Stimulated activated effector memory CD8-positive, alpha-beta T cell treated with anti-CD3 and anti-CD28 coated beads, Interleukin-12 subunit alpha, Interleukin-12 subunit beta, amount 100 ng/mL, for 72 hours (primary cell): ENCODE measurements around the gene EML6.
"Not testable (repeated sequence)": the region's sequence is repeated elsewhere in the genome, so short reads cannot be mapped to it uniquely, and the experiment has no call there.

ENCODE experiments used
- ATAC-seq: fragments of 150-1000 bp; cut with Tn5 transposase; 2 replicates; pipeline ENCODE4 v1.10.0; 2021
- DNase-seq, 2 donors: peaks; one replicate each; pipeline ENCODE4 v3.0.0; 2021 to 2022; ENCODE audit warnings: low spot score in 2 of 2
- H3K27ac Mint-ChIP-seq: one replicate; pipeline ENCODE4 v1.8.0; 2022; ENCODE audit warnings: mild to moderate bottlenecking, mixed read lengths
- H3K36me3 Mint-ChIP-seq: one replicate; pipeline ENCODE4 v1.8.0; 2022; ENCODE audit warnings: mild to moderate bottlenecking, mixed read lengths
- H3K4me1 Mint-ChIP-seq: one replicate; pipeline ENCODE4 v1.8.0; 2022; ENCODE audit warnings: mixed read lengths
- H3K4me3 Mint-ChIP-seq: one replicate; pipeline ENCODE4 v1.8.0; 2022; ENCODE audit warnings: mild to moderate bottlenecking, mixed read lengths
- H3K9me3 Mint-ChIP-seq: one replicate; pipeline ENCODE4 v1.8.0; 2022; ENCODE audit warnings: mixed read lengths

Gene EML6

GRCh38 chr2:54859997-54860701 is 136.7 kb downstream of the EML6 start:
- ATAC-seq = no peak

GRCh38 chr2:54862229-54862628 is 138.8 kb downstream of the EML6 start:
- ATAC-seq (no peak), DNase-seq (no peak)
- Mint-ChIP-seq H3K9me3 (no peaks in the 10 kb centered on the region), H3K27ac (no peak overlapping the region), H3K36me3 (no peaks in the 10 kb centered on the region), H3K4me1 (no peaks in the 10 kb centered on the region), H3K4me3 (no peak overlapping the region)

More at GRCh38 chr2:54859997-54860701, 136.7 kb downstream of the EML6 start:
- no peak overlapping the region for H3K27ac Mint-ChIP-seq
- DNase-seq = no peak
- H3K9me3 Mint-ChIP-seq = no peaks in the 10 kb centered on the region
- H3K4me1 Mint-ChIP-seq = no peaks in the 10 kb centered on the region
- H3K4me3 Mint-ChIP-seq = no peak overlapping the region
- no peaks in the 10 kb centered on the region for H3K36me3 Mint-ChIP-seq

GRCh38 chr2:54862742-54863141 is 139.3 kb downstream of the EML6 start:
- H3K27ac Mint-ChIP-seq = no peak overlapping the region
- no peaks in the 10 kb centered on the region for H3K4me1 Mint-ChIP-seq
- no peak for ATAC-seq
- DNase-seq = no peak
- no peaks in the 10 kb centered on the region for H3K36me3 Mint-ChIP-seq
- no peak overlapping the region for H3K4me3 Mint-ChIP-seq
- no peaks in the 10 kb centered on the region for H3K9me3 Mint-ChIP-seq

- H3K4me1 Mint-ChIP-seq = no peaks in the 10 kb centered on the region
- H3K27ac Mint-ChIP-seq = no peak overlapping the region
- no peak overlapping the region for H3K4me3 Mint-ChIP-seq
- H3K36me3 Mint-ChIP-seq = no peaks in the 10 kb centered on the region
- ATAC-seq = no peak
- DNase-seq = no peak
- no peaks in the 10 kb centered on the region for H3K9me3 Mint-ChIP-seq
Measured at GRCh38 chr2:54863660-54864059, 140.2 kb downstream of the EML6 start.

GRCh38 chr2:54864096-54864495 is 140.6 kb downstream of the EML6 start:
- no peaks in the 10 kb centered on the region for H3K9me3 Mint-ChIP-seq
- no peaks in the 10 kb centered on the region for H3K4me1 Mint-ChIP-seq
- H3K36me3 Mint-ChIP-seq = no peaks in the 10 kb centered on the region
- no peak overlapping the region for H3K27ac Mint-ChIP-seq
- no peak overlapping the region for H3K4me3 Mint-ChIP-seq
- no peak for DNase-seq
- ATAC-seq = no peak

GRCh38 chr2:54864727-54865126 is 141.3 kb downstream of the EML6 start:
- H3K4me1 Mint-ChIP-seq = no peaks in the 10 kb centered on the region
- no peak for ATAC-seq
- H3K36me3 Mint-ChIP-seq = no peaks in the 10 kb centered on the region
- no peak overlapping the region for H3K27ac Mint-ChIP-seq
- no peak overlapping the region for H3K4me3 Mint-ChIP-seq
- no peak for DNase-seq
- H3K9me3 Mint-ChIP-seq = no peaks in the 10 kb centered on the region

- no peaks in the 10 kb centered on the region for H3K4me1 Mint-ChIP-seq
- ATAC-seq = no peak
Measured at GRCh38 chr2:54866179-54866578, 142.7 kb downstream of the EML6 start.

GRCh38 chr2:54866868-54867267 is 143.4 kb downstream of the EML6 start:
- Mint-ChIP-seq H3K4me1 (no peaks in the 10 kb centered on the region), H3K36me3 (no peaks in the 10 kb centered on the region), H3K27ac (peak overlapping the region; percentile 0), H3K4me3 (no peak overlapping the region), H3K9me3 (no peaks in the 10 kb centered on the region)
- DNase-seq = no peak
- peak; percentile 26 for ATAC-seq

More at GRCh38 chr2:54866179-54866578, 142.7 kb downstream of the EML6 start:
- DNase-seq = no peak
- Mint-ChIP-seq H3K36me3 (no peaks in the 10 kb centered on the region), H3K4me3 (no peak overlapping the region), H3K27ac (no peak overlapping the region), H3K9me3 (no peaks in the 10 kb centered on the region)

GRCh38 chr2:54867457-54867856 is 144.0 kb downstream of the EML6 start:
- Mint-ChIP-seq H3K9me3 (no peaks in the 10 kb centered on the region), H3K4me1 (no peaks in the 10 kb centered on the region), H3K27ac (peak overlapping the region; percentile 0), H3K36me3 (no peaks in the 10 kb centered on the region), H3K4me3 (no peak overlapping the region)
- no peak for DNase-seq
- ATAC-seq = no peak

GRCh38 chr2:54871457-54872107 is 148.1 kb downstream of the EML6 start:
- Mint-ChIP-seq H3K4me3 (no peak overlapping the region), H3K9me3 (no peaks in the 10 kb centered on the region), H3K27ac (no peak overlapping the region), H3K4me1 (no peaks in the 10 kb centered on the region), H3K36me3 (no peaks in the 10 kb centered on the region)
- no peak for ATAC-seq
- DNase-seq = no peak

GRCh38 chr2:54872780-54873179 is 149.3 kb downstream of the EML6 start:
- no peaks in the 10 kb centered on the region for H3K9me3 Mint-ChIP-seq
- no peaks in the 10 kb centered on the region for H3K36me3 Mint-ChIP-seq
- ATAC-seq = no peak
- H3K27ac Mint-ChIP-seq = no peak overlapping the region
- no peak for DNase-seq
- no peaks in the 10 kb centered on the region for H3K4me1 Mint-ChIP-seq
- no peak overlapping the region for H3K4me3 Mint-ChIP-seq

GRCh38 chr2:54873236-54873635 is 149.8 kb downstream of the EML6 start:
- H3K4me1 Mint-ChIP-seq, H3K27ac Mint-ChIP-seq, H3K9me3 Mint-ChIP-seq, DNase-seq, H3K36me3 Mint-ChIP-seq, ATAC-seq, H3K4me3 Mint-ChIP-seq: not testable (repeated sequence)

- no peak for ATAC-seq
- Mint-ChIP-seq H3K9me3 (no peaks in the 10 kb centered on the region), H3K27ac (no peak overlapping the region), H3K4me1 (no peaks in the 10 kb centered on the region), H3K36me3 (no peaks in the 10 kb centered on the region), H3K4me3 (no peak overlapping the region)
- DNase-seq = no peak
Measured at GRCh38 chr2:54876764-54877163, 153.3 kb downstream of the EML6 start.

- no peaks in the 10 kb centered on the region for H3K4me1 Mint-ChIP-seq
Measured at GRCh38 chr2:54878182-54878581, 154.7 kb downstream of the EML6 start.

GRCh38 chr2:54879032-54879431 is 155.6 kb downstream of the EML6 start:
- no peaks in the 10 kb centered on the region for H3K9me3 Mint-ChIP-seq
- no peaks in the 10 kb centered on the region for H3K36me3 Mint-ChIP-seq
- DNase-seq = no peak
- no peak overlapping the region for H3K27ac Mint-ChIP-seq
- H3K4me1 Mint-ChIP-seq = no peaks in the 10 kb centered on the region
- H3K4me3 Mint-ChIP-seq = no peak overlapping the region
- no peak for ATAC-seq

More at GRCh38 chr2:54878182-54878581, 154.7 kb downstream of the EML6 start:
- no peak overlapping the region for H3K4me3 Mint-ChIP-seq
- H3K9me3 Mint-ChIP-seq = no peaks in the 10 kb centered on the region
- no peak overlapping the region for H3K27ac Mint-ChIP-seq
- ATAC-seq = no peak
- no peak for DNase-seq
- no peaks in the 10 kb centered on the region for H3K36me3 Mint-ChIP-seq

GRCh38 chr2:54879598-54880332 is 156.3 kb downstream of the EML6 start:
- ATAC-seq = no peak
- no peak overlapping the region for H3K27ac Mint-ChIP-seq
- H3K9me3 Mint-ChIP-seq = no peaks in the 10 kb centered on the region
- H3K4me1 Mint-ChIP-seq = no peaks in the 10 kb centered on the region
- no peak for DNase-seq
- H3K4me3 Mint-ChIP-seq = no peak overlapping the region
- H3K36me3 Mint-ChIP-seq = no peaks in the 10 kb centered on the region
